Measurements from ENCODE around the gene PBXIP1. TPM values are rescaled to one million over a fixed set of nuclear protein-coding genes. Genes with fewer than 3 reads are reported as not detected.

The PBXIP1 gene
- total RNA-seq, 4 donors from 2014 or later, result 11.1 to 51.1 (median 29.3) TPM

GRCh38 chr1:154944401-154945159 lies 11.3 kb downstream of the PBXIP1 start:
- TF ChIP-seq POLR2A (IDR thresholded peaks at IDR 0.05), result no peak
- 49 to 58% methylated on average over 4 to 6 of the region's 9 CpGs for WGBS, 2 donors
- Histone ChIP-seq H3K4me1 (peaks cover 46 to 57% (median 49%) of the 10 kb centered on the region in 3 donors), H3K27ac (peak overlapping the region in 3 of 4 donors; percentile 56 to 98 (median 97)), H3K4me3 (no peak overlapping the region), H3K9me3 (no peaks in the 10 kb centered on the region), H3K36me3 (peaks cover 3 to 42% (median 11%) of the 10 kb centered on the region in 3 donors), H3K27me3 (no peaks in the 10 kb centered on the region)
- intact Hi-C loops (cut with DNase I), result no loop called here
- DNase-seq, result no peak

GRCh38 chr1:154943649-154944400 lies 12.1 kb downstream of the PBXIP1 start:
- H3K36me3 ChIP-seq, result peaks cover 3 to 42% (median 11%) of the 10 kb centered on the region in 3 donors
- WGBS, 2 donors, result 33 to 60% methylated on average over 1 to 3 of the region's 6 CpGs
- intact Hi-C loops (cut with DNase I), result no loop called here

GRCh38 chr1:154941333-154942013 lies 14.4 kb downstream of the PBXIP1 start:
- WGBS, 2 donors, result 44 to 74% methylated on average over 2 to 4 of the region's 5 CpGs
- Histone ChIP-seq H3K36me3 (peaks cover 0 to 23% (median 6%) of the 10 kb centered on the region in 3 donors), H3K4me3 (no peak overlapping the region), H3K27me3 (no peaks in the 10 kb centered on the region), H3K9me3 (no peaks in the 10 kb centered on the region), H3K27ac (peak overlapping the region; percentile 56 to 98 (median 89)), H3K4me1 (peaks cover 60 to 78% (median 64%) of the 10 kb centered on the region in 3 donors)
- no peak for DNase-seq
- TF ChIP-seq POLR2A (IDR thresholded peaks at IDR 0.05) (no peak), CTCF (IDR thresholded peaks at IDR 0.05) (no peak)
- intact Hi-C loops (cut with DNase I), result no loop called here

More at GRCh38 chr1:154943649-154944400, 12.1 kb downstream of the PBXIP1 start:
- Histone ChIP-seq H3K4me1 (peaks cover 48 to 64% (median 51%) of the 10 kb centered on the region in 3 donors), H3K27ac (peak overlapping the region in 3 of 4 donors; percentile 56 to 98 (median 97)), H3K9me3 (no peaks in the 10 kb centered on the region), H3K27me3 (no peaks in the 10 kb centered on the region), H3K4me3 (no peak overlapping the region)
- TF ChIP-seq CTCF (IDR thresholded peaks at IDR 0.05) (peak; percentile 53 to 82 (median 72)), POLR2A (IDR thresholded peaks at IDR 0.05) (no peak)
- no peak for DNase-seq

GRCh38 chr1:154940651-154941194 lies 15.2 kb downstream of the PBXIP1 start:
- Histone ChIP-seq H3K4me1 (peaks cover 64 to 85% (median 67%) of the 10 kb centered on the region in 3 donors), H3K27me3 (no peaks in the 10 kb centered on the region), H3K27ac (peak overlapping the region; percentile 13 to 98 (median 89)), H3K36me3 (peaks cover 0 to 15% (median 6%) of the 10 kb centered on the region in 3 donors), H3K4me3 (no peak overlapping the region), H3K9me3 (no peaks in the 10 kb centered on the region)
- 24 to 54% methylated on average over 4 to 6 of the region's 8 CpGs for WGBS, 2 donors
- TF ChIP-seq POLR2A (IDR thresholded peaks at IDR 0.05), result no peak
- TF ChIP-seq CTCF (IDR thresholded peaks at IDR 0.05), result no peak
- intact Hi-C loops (cut with DNase I), result no loop called here
- DNase-seq, result no peak

GRCh38 chr1:154940213-154940560 lies 15.7 kb downstream of the PBXIP1 start:
- TF ChIP-seq POLR2A (IDR thresholded peaks at IDR 0.05), result no peak
- no peak for TF ChIP-seq CTCF (IDR thresholded peaks at IDR 0.05)
- WGBS, 2 donors, result 100% methylated on average over 1 of the region's 1 CpG
- no peaks in the 10 kb centered on the region for H3K27me3 ChIP-seq
- intact Hi-C loops (cut with DNase I), result no loop called here
- peaks cover 0 to 10% (median 3%) of the 10 kb centered on the region in 3 donors for H3K36me3 ChIP-seq
- H3K9me3 ChIP-seq, result no peaks in the 10 kb centered on the region
- H3K27ac ChIP-seq, result peak overlapping the region in 3 of 4 donors; percentile 81 to 98 (median 97)
- DNase-seq, result no peak
- peaks cover 69 to 90% (median 73%) of the 10 kb centered on the region in 3 donors for H3K4me1 ChIP-seq
- H3K4me3 ChIP-seq, result no peak overlapping the region
